OCI-LY7 (cell line): ENCODE measurements around the gene TTYH1. TPM values are rescaled to one million over a fixed set of nuclear protein-coding genes. Genes with fewer than 3 reads are reported as not detected.
A peak's percentile ranks its signal among the peaks of the same experiment; 100 is the strongest.

Source experiments
- BruUV-seq: library from RNA; stranded (reverse); fragments of 400-500 nt; replicated peaks from 2 replicates; lab custom pipeline; 2021; lab: Mats Ljungman, UMichigan
- CTCF ChIA-PET: fragments of 300-600 bp; sonication (Branson Sonifier 250); formaldehyde crosslinking; loops from one replicate; lab custom pipeline; 2022; ENCODE audit warnings: antibody characterized with exemption; ENCODE audit not compliant: unreplicated experiment; lab: Charles Lee
- POLR2A ChIA-PET: fragments of 300-600 bp; sonication (Branson Sonifier 250); formaldehyde crosslinking; loops from one replicate; lab custom pipeline; 2022; ENCODE audit warnings: antibody characterized with exemption; lab: Charles Lee
- DNase-seq: peaks from one replicate; pipeline ENCODE4 v3.0.0-alpha.2; 2015; ENCODE audit warnings: low spot score
- H2AFZ ChIP-seq: fragments of 200-600 bp; sonication (generic), shearing (Covaris generic); 2 replicates; pipeline ENCODE4 v1.6.1; 2014; ENCODE audit warnings: mild to moderate bottlenecking, antibody characterized with exemption, low read length, moderate library complexity
- H3K27ac ChIP-seq: fragments of 200-600 bp; sonication (generic); 2 replicates; pipeline ENCODE4 v1.5.1; 2014; ENCODE audit warnings: mixed run types, low read depth, mild to moderate bottlenecking, moderate library complexity, low read length, inconsistent platforms; ENCODE audit not compliant: poor library complexity, severe bottlenecking
- H3K36me3 ChIP-seq: fragments of 200-600 bp; sonication (generic); 2 replicates; pipeline ENCODE4 v1.6.1; 2014; ENCODE audit warnings: mild to moderate bottlenecking, antibody characterized with exemption, low read length, moderate library complexity, mixed read lengths; ENCODE audit not compliant: insufficient read depth
- H3K4me1 ChIP-seq: fragments of 200-600 bp; sonication (generic); 2 replicates; pipeline ENCODE4 v1.5.1; 2014; ENCODE audit warnings: mild to moderate bottlenecking, low read length; ENCODE audit not compliant: insufficient read depth, poor library complexity, severe bottlenecking
- H3K4me2 ChIP-seq: fragments of 200-600 bp; sonication (generic); 2 replicates; pipeline ENCODE4 v1.6.1; 2014; ENCODE audit warnings: mild to moderate bottlenecking, low read length
- H3K4me3 ChIP-seq: fragments of 200-600 bp; sonication (generic); 2 replicates; pipeline ENCODE4 v1.5.1; 2014; ENCODE audit warnings: mild to moderate bottlenecking, low read depth, low read length; ENCODE audit not compliant: poor library complexity, severe bottlenecking
- H3K79me2 ChIP-seq: fragments of 200-600 bp; sonication (generic); 2 replicates; pipeline ENCODE4 v1.6.1; 2016; ENCODE audit warnings: low read depth, mild to moderate bottlenecking, low read length, moderate library complexity, mixed read lengths; ENCODE audit not compliant: insufficient read depth
- H3K9me2 ChIP-seq: fragments of 200-600 bp; sonication (generic); 2 replicates; pipeline ENCODE4 v1.6.1; 2016; ENCODE audit warnings: mild to moderate bottlenecking, low read length, mixed read lengths; ENCODE audit not compliant: insufficient read depth
- H3K9me3 ChIP-seq: fragments of 200-600 bp; sonication (generic); 2 replicates; pipeline ENCODE4 v1.6.1; 2014; ENCODE audit warnings: mild to moderate bottlenecking, mixed run types, low read length, mixed read lengths
- H4K20me1 ChIP-seq: fragments of 200-600 bp; sonication (generic); 2 replicates; pipeline ENCODE4 v1.6.1; 2014; ENCODE audit warnings: mild to moderate bottlenecking, antibody characterized with exemption, low read length, moderate library complexity, mixed read lengths; ENCODE audit not compliant: insufficient read depth
- EZH2phosphoT487 ChIP-seq: fragments of 200-600 bp; sonication (generic); IDR thresholded peaks from 2 replicates; pipeline ENCODE4 v1.6.1; 2018; ENCODE audit warnings: low read depth, borderline replicate concordance, mild to moderate bottlenecking, mixed run types, antibody characterized with exemption, low read length, moderate library complexity, mixed read lengths
- intact Hi-C: fragments of 100-400 bp; cut with micrococcal nuclease; formaldehyde crosslinking; loops from one replicate; pipeline ENCODE4 v1.10.0; 2022; ENCODE audit not compliant: unreplicated experiment
- total RNA-seq, 2 experiments: library from RNA; depleted of rRNA in 1 of 2; stranded (reverse); fragments of >200 nt in 1 of 2; shearing (Covaris generic) in 1 of 2; gene quantifications; 2 replicates each; pipeline ENCODE4 v1.2.3, GENCODE V29; 2014 to 2022
- TF ChIP-seq, protein P1 (sequence below): fragments of 200-600 bp; sonication (generic); conservative IDR thresholded peaks from 2 replicates; pipeline ENCODE4 v1.5.1; 2014; ENCODE audit warnings: mild to moderate bottlenecking, antibody characterized with exemption, low read length, moderate library complexity, mixed read lengths

TTYH1 gene
- total RNA-seq, 2 experiments from 2014 or later = 0.53 TPM; not detected in 1

DNA sequence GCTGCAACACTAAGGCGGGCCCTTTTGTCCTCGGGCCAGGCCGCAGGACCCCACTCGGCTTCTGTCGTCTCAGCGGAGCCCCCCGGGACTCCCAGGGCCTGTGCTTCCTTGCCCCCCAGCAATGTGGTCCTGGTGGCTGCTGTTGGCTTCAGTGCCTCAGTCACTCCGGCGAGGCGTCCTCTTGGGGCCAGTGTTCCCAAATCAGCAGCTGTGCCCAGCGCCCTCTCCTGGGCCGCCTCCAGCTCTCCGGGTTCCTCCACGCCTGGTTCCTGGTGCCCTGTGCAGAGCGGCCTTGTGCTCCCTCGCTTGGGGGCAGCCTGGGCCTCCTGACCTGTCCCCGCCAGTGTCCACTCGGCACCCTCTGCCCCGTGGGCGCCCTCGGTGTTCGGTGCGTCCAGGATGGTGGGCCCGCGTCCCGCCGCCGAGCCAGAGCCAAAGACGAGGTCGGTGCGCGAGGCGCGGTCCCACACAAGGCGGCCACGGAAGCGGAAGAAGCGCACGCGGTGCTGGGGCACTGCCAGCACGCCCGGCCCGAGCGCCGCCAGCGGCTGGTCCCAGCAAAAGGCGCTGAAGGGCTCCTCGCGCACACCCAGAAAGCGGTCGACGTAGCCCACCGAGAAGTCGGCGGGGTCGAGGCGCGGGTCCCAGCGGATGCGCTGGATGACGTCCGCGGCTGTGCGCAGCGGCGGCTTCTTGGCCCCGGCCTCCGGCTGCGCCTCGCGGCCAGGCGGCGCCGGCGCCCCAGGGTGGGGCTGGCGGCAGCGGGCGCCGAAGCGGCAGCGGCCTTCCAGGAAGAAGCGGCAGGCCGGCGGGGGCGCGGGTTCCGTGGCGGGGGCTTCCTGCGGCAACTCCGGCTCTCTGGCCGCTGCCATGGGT is 47.6 kb downstream of the TTYH1 start:
- intact Hi-C loops = no loop called here

GRCh38 chr19:54463531-54464043 is 48.3 kb downstream of the TTYH1 start, which contains the start of gene LENG9:
Gene LENG9 (minus strand): TSS chr19:54463778. CDS start chr19:54463526, 252 bp downstream.
- Histone ChIP-seq H3K4me2 (peak within 1 kb of the TSS; percentile 88), H3K9me2 (no peaks in the 10 kb centered on the region), H3K27ac (peak within 1 kb of the TSS; percentile 92), H3K9me3 (no peaks in the 10 kb centered on the region), H3K4me3 (peak within 1 kb of the TSS; percentile 76), H3K4me1 (peaks cover 20% of the 10 kb centered on the region), H3K36me3 (peaks cover 39% of the 10 kb centered on the region), H4K20me1 (no peaks in the 10 kb centered on the region; the same call in 1 of the 2 replicates), H2AFZ (peak within 1 kb of the TSS; percentile 84), H3K79me2 (no peaks in the 10 kb centered on the region)
- DNase-seq = peak; percentile 99
- TF ChIP-seq, protein P1, sequence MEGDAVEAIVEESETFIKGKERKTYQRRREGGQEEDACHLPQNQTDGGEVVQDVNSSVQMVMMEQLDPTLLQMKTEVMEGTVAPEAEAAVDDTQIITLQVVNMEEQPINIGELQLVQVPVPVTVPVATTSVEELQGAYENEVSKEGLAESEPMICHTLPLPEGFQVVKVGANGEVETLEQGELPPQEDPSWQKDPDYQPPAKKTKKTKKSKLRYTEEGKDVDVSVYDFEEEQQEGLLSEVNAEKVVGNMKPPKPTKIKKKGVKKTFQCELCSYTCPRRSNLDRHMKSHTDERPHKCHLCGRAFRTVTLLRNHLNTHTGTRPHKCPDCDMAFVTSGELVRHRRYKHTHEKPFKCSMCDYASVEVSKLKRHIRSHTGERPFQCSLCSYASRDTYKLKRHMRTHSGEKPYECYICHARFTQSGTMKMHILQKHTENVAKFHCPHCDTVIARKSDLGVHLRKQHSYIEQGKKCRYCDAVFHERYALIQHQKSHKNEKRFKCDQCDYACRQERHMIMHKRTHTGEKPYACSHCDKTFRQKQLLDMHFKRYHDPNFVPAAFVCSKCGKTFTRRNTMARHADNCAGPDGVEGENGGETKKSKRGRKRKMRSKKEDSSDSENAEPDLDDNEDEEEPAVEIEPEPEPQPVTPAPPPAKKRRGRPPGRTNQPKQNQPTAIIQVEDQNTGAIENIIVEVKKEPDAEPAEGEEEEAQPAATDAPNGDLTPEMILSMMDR = no peak
- TF ChIP-seq EZH2phosphoT487 = no peak
- intact Hi-C loops = loop anchor here (1.0 kb wide), 1 partner anchor 14 kb away; the partner anchor contains the start of gene LENG8
- ChIA-PET POLR2A (no interaction called here), CTCF (no interaction called here)
- BruUV-seq = no TSS peak

More for the DNA sequence above, 47.6 kb downstream of the TTYH1 start:
- H3K27ac ChIP-seq = peak overlapping the region; percentile 92
- CTCF ChIA-PET = no interaction called here
- H3K9me2 ChIP-seq = no peaks in the 10 kb centered on the region
- POLR2A ChIA-PET = no interaction called here
- H3K4me3 ChIP-seq = peak overlapping the region; percentile 76
- H3K4me1 ChIP-seq = peaks cover 20% of the 10 kb centered on the region
- no peak overlapping the region for H2AFZ ChIP-seq
- peak overlapping the region; percentile 88 for H3K4me2 ChIP-seq
- DNase-seq = peak; percentile 62
- H4K20me1 ChIP-seq = no peaks in the 10 kb centered on the region; the same call in 1 of the 2 replicates
- H3K9me3 ChIP-seq = no peaks in the 10 kb centered on the region
- H3K36me3 ChIP-seq = peaks cover 46% of the 10 kb centered on the region
- no peak for TF ChIP-seq EZH2phosphoT487
- TF ChIP-seq, protein P1 = peak; percentile 10; the same call in 1 of the 2 replicates
- H3K79me2 ChIP-seq = no peaks in the 10 kb centered on the region
- BruUV-seq = no TSS peak
